Karpas-422 (cell line): ENCODE results near the gene APRT. TPM values are rescaled to one million over a fixed set of nuclear protein-coding genes. Genes with fewer than 3 reads are reported as not detected.

Source experiments
- DNase-seq: peaks from one replicate; pipeline ENCODE4 v3.0.0-alpha.2; 2015
- H2AFZ ChIP-seq: fragments of 200-600 bp; sonication (generic); 2 replicates; pipeline ENCODE4 v1.6.1; 2014; ENCODE audit warnings: antibody characterized with exemption, low read length, mixed read lengths
- H3K27ac ChIP-seq: fragments of 200-600 bp; sonication (generic); 2 replicates; pipeline ENCODE4 v1.5.1; 2014; ENCODE audit warnings: mild to moderate bottlenecking, low read length, moderate library complexity
- H3K27me3 ChIP-seq: fragments of 200-600 bp; sonication (generic); 2 replicates; pipeline ENCODE4 v1.6.1; 2014; ENCODE audit warnings: low read length, mixed read lengths
- H3K36me3 ChIP-seq: fragments of 200-600 bp; sonication (generic); 2 replicates; pipeline ENCODE4 v1.6.1; 2014; ENCODE audit warnings: low read length, mixed read lengths; ENCODE audit not compliant: insufficient read depth
- H3K4me1 ChIP-seq: fragments of 200-600 bp; sonication (generic); 2 replicates; pipeline ENCODE4 v1.6.1; 2014; ENCODE audit warnings: mild to moderate bottlenecking, low read length, mixed read lengths
- H3K4me2 ChIP-seq: fragments of 200-600 bp; sonication (generic); 2 replicates; pipeline ENCODE4 v1.6.1; 2014; ENCODE audit warnings: low read length, low read depth, mild to moderate bottlenecking; ENCODE audit not compliant: poor library complexity, severe bottlenecking
- H3K4me3 ChIP-seq: fragments of 200-600 bp; sonication (generic); 2 replicates; pipeline ENCODE4 v1.5.1; 2014; ENCODE audit warnings: mild to moderate bottlenecking, antibody characterized with exemption, low read length, mixed read lengths
- H3K79me2 ChIP-seq: fragments of 200-600 bp; sonication (generic); 2 replicates; pipeline ENCODE4 v1.6.1; 2014; ENCODE audit warnings: mild to moderate bottlenecking, low read length, mixed read lengths
- H3K9ac ChIP-seq: fragments of 200-600 bp; sonication (generic); 2 replicates; pipeline ENCODE4 v1.6.0; 2014; ENCODE audit warnings: low read length
- H3K9me2 ChIP-seq: fragments of 200-600 bp; sonication (generic), shearing (Covaris generic); replicated peaks from 2 replicates; pipeline ENCODE4 v1.6.0; 2014; ENCODE audit warnings: mild to moderate bottlenecking, low read length, moderate library complexity; ENCODE audit not compliant: insufficient read depth
- H3K9me3 ChIP-seq: fragments of 300-700, 200-600 bp; sonication (generic); 2 replicates; pipeline ENCODE4 v1.6.1; 2014; ENCODE audit warnings: low read length, mixed read lengths
- H4K20me1 ChIP-seq: fragments of 200-600 bp; sonication (generic); 2 replicates; pipeline ENCODE4 v1.6.1; 2014; ENCODE audit warnings: mild to moderate bottlenecking, antibody characterized with exemption, low read length, low read depth; ENCODE audit not compliant: insufficient read depth
- total RNA-seq: library from RNA; depleted of rRNA; stranded (reverse); fragments of >200 nt; shearing (Covaris generic); gene quantifications from 2 replicates; pipeline ENCODE4 v1.2.3, GENCODE V29; 2014; ENCODE audit warnings: low replicate concordance

The APRT gene
- total RNA-seq, 1 experiment from 2014 or later = 193 TPM

DNA sequence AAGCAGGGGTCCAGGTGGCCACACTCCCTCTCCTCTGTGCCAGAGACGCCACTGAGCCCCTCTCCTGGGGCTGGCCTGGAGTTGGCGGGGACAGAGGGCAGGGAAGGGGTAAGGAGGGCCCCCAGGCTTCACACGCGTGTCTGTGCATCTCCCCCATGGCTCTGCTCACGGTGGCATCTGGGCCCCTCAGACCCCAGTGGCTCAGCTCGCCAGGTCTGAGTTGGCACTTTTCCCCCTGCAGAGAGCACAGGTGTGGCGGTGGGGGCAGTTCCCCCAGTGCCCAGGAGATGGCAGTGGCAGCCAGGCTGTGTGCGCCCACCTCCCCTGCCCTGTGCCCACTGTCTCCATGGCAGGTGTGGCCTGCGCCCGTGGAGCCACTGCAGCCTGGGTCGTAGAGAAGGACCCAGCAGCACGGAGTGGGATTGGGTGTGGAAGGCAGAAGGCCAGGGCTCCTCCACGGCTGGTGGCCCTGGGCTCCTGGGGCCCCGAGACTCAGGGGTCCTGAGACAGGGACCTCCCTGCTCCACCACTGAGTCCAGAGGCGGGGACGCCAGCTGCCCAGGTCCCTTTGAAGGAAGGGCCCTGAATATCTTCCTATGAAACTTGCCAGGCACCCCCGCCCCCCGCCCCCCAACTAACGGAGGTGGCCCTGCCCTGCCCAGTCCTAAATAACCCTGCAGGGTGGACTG, 4.3 kb upstream of the APRT start:
- no peak overlapping the region for H3K4me3 ChIP-seq
- DNase-seq = peak; percentile 88
- peaks cover 3% of the 10 kb centered on the region for H3K9me3 ChIP-seq
- 0 out of 2 replicates have a peak, but pooled peaks cover 11% of the 10 kb centered on the region for H4K20me1 ChIP-seq
- no peaks in the 10 kb centered on the region for H3K36me3 ChIP-seq
- no peak overlapping the region for H3K4me2 ChIP-seq
- H3K27me3 ChIP-seq = no peaks in the 10 kb centered on the region
- no peaks in the 10 kb centered on the region for H3K9me2 ChIP-seq
- H3K27ac ChIP-seq = no peak overlapping the region
- H3K9ac ChIP-seq = no peak overlapping the region
- peaks cover 6% of the 10 kb centered on the region for H3K4me1 ChIP-seq
- peaks cover under 1% of the 10 kb centered on the region; the same call in 1 of the 2 replicates for H3K79me2 ChIP-seq
- no peak overlapping the region for H2AFZ ChIP-seq

DNA sequence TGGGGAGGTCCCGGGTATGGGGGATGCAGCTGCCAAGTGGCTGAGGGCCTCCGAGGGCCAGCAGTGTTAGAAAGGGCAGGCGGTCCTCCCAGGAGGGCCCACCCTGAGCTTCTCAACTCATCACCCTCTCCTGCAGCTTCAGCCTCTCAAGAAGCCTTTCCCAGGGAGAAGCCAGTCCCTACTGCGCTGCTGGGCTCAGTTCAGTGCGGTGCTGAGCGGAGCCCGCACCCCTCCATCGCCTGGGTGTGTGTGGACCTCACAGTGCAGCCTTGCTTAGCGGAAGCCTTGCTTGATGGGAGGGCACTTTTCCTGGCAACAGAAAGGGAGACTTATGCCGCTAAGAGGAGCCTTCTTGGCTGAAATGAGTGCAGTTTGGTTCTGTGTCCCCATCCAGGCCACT, 3.5 kb upstream of the APRT start:
- H3K4me2 ChIP-seq = no peak overlapping the region
- H3K79me2 ChIP-seq = peaks cover 9% of the 10 kb centered on the region
- H3K27ac ChIP-seq = no peak overlapping the region
- no peaks in the 10 kb centered on the region for H3K27me3 ChIP-seq
- DNase-seq = peak; percentile 36
- H3K9ac ChIP-seq = no peak overlapping the region
- peaks cover 2% of the 10 kb centered on the region; the same call in 1 of the 2 replicates for H3K36me3 ChIP-seq
- H4K20me1 ChIP-seq = peaks cover 19% of the 10 kb centered on the region; the same call in 1 of the 2 replicates
- H3K4me1 ChIP-seq = peaks cover 14% of the 10 kb centered on the region
- H3K9me2 ChIP-seq = no peaks in the 10 kb centered on the region
- peaks cover 3% of the 10 kb centered on the region for H3K9me3 ChIP-seq
- no peak overlapping the region for H3K4me3 ChIP-seq
- H2AFZ ChIP-seq = no peak overlapping the region

- Histone ChIP-seq H3K4me1 (peaks cover 25% of the 10 kb centered on the region), H3K9me3 (peaks cover 3% of the 10 kb centered on the region), H3K36me3 (peaks cover 12% of the 10 kb centered on the region; the same call in 1 of the 2 replicates), H3K27me3 (no peaks in the 10 kb centered on the region), H3K4me2 (no peak overlapping the region), H3K4me3 (no peak overlapping the region), H3K79me2 (peaks cover 17% of the 10 kb centered on the region), H3K9me2 (no peaks in the 10 kb centered on the region), H3K9ac (no peak overlapping the region), H3K27ac (no peak overlapping the region), H2AFZ (no peak overlapping the region), H4K20me1 (peaks cover 27% of the 10 kb centered on the region; the same call in 1 of the 2 replicates)
- DNase-seq = peak; percentile 41
Measured at GRCh38 chr16:88814144-88814502, 2.4 kb upstream of the APRT start.

DNA sequence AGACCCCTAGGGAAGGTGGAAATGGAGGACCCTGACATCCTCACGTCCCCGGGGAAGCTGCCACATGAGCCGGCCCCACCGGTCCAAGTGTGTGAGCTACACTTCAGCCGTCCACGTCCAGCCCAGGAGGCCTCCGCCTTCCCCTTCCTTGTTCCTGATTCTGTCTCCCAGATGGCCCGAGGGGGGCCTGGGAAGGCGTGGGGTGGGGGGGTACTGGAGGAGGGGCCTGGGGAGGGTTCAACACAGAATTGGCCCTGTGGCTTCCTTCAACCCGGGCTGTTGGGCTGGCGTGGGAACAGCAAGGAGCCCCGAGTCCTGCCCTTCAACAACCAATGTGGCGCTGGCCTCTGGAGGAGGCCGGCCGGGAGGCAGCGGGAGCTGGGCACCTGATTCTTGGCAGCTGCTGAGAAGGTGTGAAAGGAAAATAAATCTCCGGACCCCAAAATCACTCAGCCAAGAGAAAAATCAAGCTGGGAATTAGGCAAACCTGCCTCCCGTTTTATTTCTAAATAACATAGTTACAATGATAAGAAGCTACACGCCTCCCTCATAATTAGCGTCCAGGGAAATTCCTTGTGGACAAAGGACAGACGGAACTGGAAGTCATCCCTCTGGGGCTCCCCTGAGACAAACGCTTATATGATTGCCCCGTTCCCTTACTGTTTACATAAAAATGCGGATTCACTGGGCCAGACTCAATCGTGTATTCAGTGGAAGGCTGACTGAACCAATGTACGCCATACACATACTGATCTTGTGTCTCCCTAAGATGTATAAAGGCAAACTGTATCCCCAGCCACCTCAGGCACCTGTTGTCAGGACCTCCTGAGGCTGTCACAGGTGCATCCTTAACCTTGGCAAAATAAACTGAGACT, 1.8 kb upstream of the APRT start:
- peaks cover 15% of the 10 kb centered on the region; the same call in 1 of the 2 replicates for H3K36me3 ChIP-seq
- no peak overlapping the region for H3K4me3 ChIP-seq
- no peaks in the 10 kb centered on the region for H3K27me3 ChIP-seq
- no peak overlapping the region for H2AFZ ChIP-seq
- no peak overlapping the region for H3K4me2 ChIP-seq
- no peak overlapping the region for H3K9ac ChIP-seq
- peaks cover 3% of the 10 kb centered on the region for H3K9me3 ChIP-seq
- no peak overlapping the region for H3K27ac ChIP-seq
- DNase-seq = peak; percentile 59
- peaks cover 26% of the 10 kb centered on the region for H3K4me1 ChIP-seq
- peaks cover 27% of the 10 kb centered on the region; the same call in 1 of the 2 replicates for H4K20me1 ChIP-seq
- no peaks in the 10 kb centered on the region for H3K9me2 ChIP-seq
- peaks cover 17% of the 10 kb centered on the region for H3K79me2 ChIP-seq

- no peak overlapping the region for H3K27ac ChIP-seq
- no peak overlapping the region for H3K4me2 ChIP-seq
- peak overlapping the region; percentile 88; the same call in 1 of the 2 replicates for H3K4me3 ChIP-seq
- peaks cover 3% of the 10 kb centered on the region for H3K9me3 ChIP-seq
- no peaks in the 10 kb centered on the region for H3K9me2 ChIP-seq
- H3K36me3 ChIP-seq = peaks cover 15% of the 10 kb centered on the region; the same call in 1 of the 2 replicates
- H2AFZ ChIP-seq = no peak overlapping the region
- no peaks in the 10 kb centered on the region for H3K27me3 ChIP-seq
- peaks cover 26% of the 10 kb centered on the region for H3K4me1 ChIP-seq
- peaks cover 17% of the 10 kb centered on the region for H3K79me2 ChIP-seq
- no peak overlapping the region for H3K9ac ChIP-seq
- DNase-seq = peak; percentile 41
- peaks cover 27% of the 10 kb centered on the region; the same call in 1 of the 2 replicates for H4K20me1 ChIP-seq
Measured at GRCh38 chr16:88812513-88813268, 963 bp upstream of the APRT start.

DNA sequence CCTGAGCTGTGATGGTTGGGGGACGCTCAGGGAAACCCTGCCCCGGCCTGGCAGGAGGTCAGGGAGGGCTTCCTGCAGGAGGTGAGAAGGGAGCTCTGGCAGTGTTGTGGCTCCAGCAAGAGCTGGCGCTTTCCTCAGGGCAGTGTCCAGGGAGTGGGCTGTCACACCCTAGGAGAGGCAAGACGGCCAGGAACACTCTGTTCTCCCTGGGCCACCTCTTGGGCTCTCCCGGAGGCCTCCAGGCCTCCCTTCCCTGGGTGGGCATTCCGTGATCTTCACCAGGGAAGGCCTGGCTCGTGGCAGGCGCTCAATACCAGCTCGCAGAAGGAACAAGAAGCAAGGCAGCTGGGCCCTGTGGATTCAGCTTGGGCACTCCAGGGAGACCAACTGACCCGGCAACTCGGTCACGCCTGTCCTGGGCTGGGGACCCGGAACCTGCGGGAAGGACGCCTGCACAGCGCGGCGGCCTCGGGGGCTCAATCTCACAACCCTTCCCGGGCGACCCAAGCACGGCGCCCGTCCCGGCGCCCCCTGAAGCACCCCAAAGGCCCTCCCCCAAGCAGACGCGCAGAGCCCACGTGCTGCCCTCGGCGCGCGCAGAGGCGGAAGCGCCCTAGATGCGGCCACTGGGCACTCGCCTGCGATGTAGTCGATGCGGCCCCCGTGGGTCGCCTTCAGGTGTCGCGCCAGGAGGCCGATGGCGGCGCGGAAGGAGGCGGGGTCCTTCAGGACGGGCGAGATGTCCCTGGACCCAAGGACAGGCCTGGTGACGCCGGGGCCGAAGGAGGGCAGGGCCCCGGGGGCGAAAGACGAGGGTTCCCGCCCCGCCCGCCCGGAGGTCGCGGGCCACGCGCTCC, 588 bp downstream of the APRT start:
- Histone ChIP-seq H3K9me3 (peaks cover 3% of the 10 kb centered on the region), H3K4me1 (peaks cover 26% of the 10 kb centered on the region), H4K20me1 (peaks cover 27% of the 10 kb centered on the region; the same call in 1 of the 2 replicates), H3K9ac (peak overlapping the region; percentile 88), H3K27me3 (no peaks in the 10 kb centered on the region), H2AFZ (no peak overlapping the region), H3K4me2 (peak overlapping the region; percentile 79), H3K79me2 (peaks cover 17% of the 10 kb centered on the region), H3K4me3 (peak overlapping the region; percentile 88), H3K27ac (peak overlapping the region; percentile 79), H3K9me2 (no peaks in the 10 kb centered on the region), H3K36me3 (peaks cover 19% of the 10 kb centered on the region; the same call in 1 of the 2 replicates)
- peak; percentile 96 for DNase-seq

GRCh38 chr16:88810166-88810911, 1.4 kb downstream of the APRT start:
- Histone ChIP-seq H3K9ac (peak overlapping the region; percentile 88), H3K36me3 (peaks cover 22% of the 10 kb centered on the region; the same call in 1 of the 2 replicates), H4K20me1 (peaks cover 32% of the 10 kb centered on the region; the same call in 1 of the 2 replicates), H3K4me3 (peak overlapping the region; percentile 88), H3K27me3 (no peaks in the 10 kb centered on the region), H3K4me1 (peaks cover 28% of the 10 kb centered on the region), H3K27ac (peak overlapping the region; percentile 79), H3K9me3 (peaks cover 3% of the 10 kb centered on the region), H3K9me2 (no peaks in the 10 kb centered on the region), H3K79me2 (peaks cover 22% of the 10 kb centered on the region), H3K4me2 (peak overlapping the region; percentile 79), H2AFZ (no peak overlapping the region)
- peak; percentile 79 for DNase-seq
